ENCODE data around the gene APP. TPM values are rescaled to one million over a fixed set of nuclear protein-coding genes. Genes with fewer than 3 reads are reported as not detected.
A peak's percentile ranks its signal among the peaks of the same experiment; 100 is the strongest.

Gene APP
- total and polyA plus RNA-seq, 4 experiments from 2014 or later = 4.9 to 57.9 (median 34.2) TPM

DNA sequence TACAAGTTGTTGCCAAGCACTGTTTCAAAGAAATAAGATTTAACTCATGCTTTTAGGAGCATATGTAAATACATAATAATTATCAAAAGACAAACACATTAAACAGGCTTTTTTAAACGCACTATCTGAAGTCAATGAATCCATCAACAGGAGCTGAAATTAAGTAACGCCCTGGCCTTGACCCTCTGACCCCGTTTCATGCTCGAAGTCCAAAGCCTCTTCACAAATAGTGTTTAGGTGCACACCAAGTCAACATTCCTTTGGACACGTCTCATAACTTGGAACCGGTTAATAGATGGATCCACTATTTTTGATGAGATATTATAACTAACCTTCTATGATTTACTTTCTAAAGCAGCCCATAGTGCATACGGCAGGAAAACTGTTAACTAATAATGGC lies 226.5 kb downstream of the APP start:
- intact Hi-C loops (cut with micrococcal nuclease) = no loop called here
- Histone ChIP-seq H3K36me3 (ENCODE audit: insufficient read depth, low read length) (no peaks in the 10 kb centered on the region), H3K27me3 (ENCODE audit: insufficient read depth, low read length) (no peaks in the 10 kb centered on the region), H3K27ac (ENCODE audit: low read depth, low read length) (no peak overlapping the region), H3K4me1 (ENCODE audit: insufficient read depth, low read length) (no peaks in the 10 kb centered on the region), H3K4me3 (ENCODE audit: low read length in 2 of 2) (no peak overlapping the region), H3K9me3 (ENCODE audit: control insufficient read depth in 1 of 2, low read length in 2 of 2) (no peaks in the 10 kb centered on the region)
- Mint-ChIP-seq H3K27ac (no peak overlapping the region), H3K27me3 (no peaks in the 10 kb centered on the region), H3K36me3 (peaks cover 4 to 13% of the 10 kb centered on the region in 2 donors), H3K4me3 (no peak overlapping the region), H3K9me3 (peaks cover 0 to 4% (median 0%) of the 10 kb centered on the region in 8 donors), H3K4me1 (no peaks in the 10 kb centered on the region)
- no peak for DNase-seq
- ChIA-PET POLR2A (ENCODE audit: partially characterized antibody) (no interaction called here), CTCF (ENCODE audit: partially characterized antibody) (interaction anchor here (0.9 kb wide), 2 partner anchors 225 to 227 kb away, joined by 3 read pairs; no protein-coding TSS in a partner anchor)

DNA sequence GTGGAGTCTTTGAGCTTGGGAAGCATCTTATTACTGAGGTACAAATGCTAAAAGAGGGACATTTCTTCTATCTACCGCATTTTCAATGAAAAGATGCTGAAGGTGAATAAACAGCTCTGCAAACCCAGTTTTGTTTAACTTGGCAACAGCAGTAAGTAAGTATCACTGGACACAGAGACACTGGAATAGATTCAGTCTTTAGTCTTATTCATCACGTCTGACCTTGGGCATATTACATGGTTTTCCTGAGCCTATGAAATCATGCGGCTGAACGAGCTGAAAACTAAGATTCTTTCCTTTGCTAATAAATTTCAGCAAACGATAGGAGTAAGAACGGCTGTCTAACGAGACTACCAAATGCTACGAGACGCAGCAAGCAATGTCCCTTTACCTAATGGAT lies 228.4 kb downstream of the APP start:
- POLR2A ChIA-PET (ENCODE audit: partially characterized antibody) = no interaction called here
- Histone ChIP-seq H3K4me3 (ENCODE audit: low read length in 2 of 2) (no peak overlapping the region), H3K27ac (ENCODE audit: low read depth, low read length) (no peak overlapping the region), H3K36me3 (ENCODE audit: insufficient read depth, low read length) (no peaks in the 10 kb centered on the region), H3K4me1 (ENCODE audit: insufficient read depth, low read length) (no peaks in the 10 kb centered on the region), H3K27me3 (ENCODE audit: insufficient read depth, low read length) (no peaks in the 10 kb centered on the region), H3K9me3 (ENCODE audit: control insufficient read depth in 1 of 2, low read length in 2 of 2) (no peaks in the 10 kb centered on the region)
- H3K9me3 Mint-ChIP-seq = peaks cover 0 to 4% (median 0%) of the 10 kb centered on the region in 8 donors
- no peaks in the 10 kb centered on the region for H3K27me3 Mint-ChIP-seq
- intact Hi-C loops (cut with micrococcal nuclease) = no loop called here
- no peaks in the 10 kb centered on the region for H3K4me1 Mint-ChIP-seq
- H3K27ac Mint-ChIP-seq = no peak overlapping the region
- H3K36me3 Mint-ChIP-seq = peaks cover 3 to 9% of the 10 kb centered on the region in 2 donors
- DNase-seq = no peak
- CTCF ChIA-PET (ENCODE audit: partially characterized antibody) = no interaction called here
- no peak overlapping the region for H3K4me3 Mint-ChIP-seq

DNA sequence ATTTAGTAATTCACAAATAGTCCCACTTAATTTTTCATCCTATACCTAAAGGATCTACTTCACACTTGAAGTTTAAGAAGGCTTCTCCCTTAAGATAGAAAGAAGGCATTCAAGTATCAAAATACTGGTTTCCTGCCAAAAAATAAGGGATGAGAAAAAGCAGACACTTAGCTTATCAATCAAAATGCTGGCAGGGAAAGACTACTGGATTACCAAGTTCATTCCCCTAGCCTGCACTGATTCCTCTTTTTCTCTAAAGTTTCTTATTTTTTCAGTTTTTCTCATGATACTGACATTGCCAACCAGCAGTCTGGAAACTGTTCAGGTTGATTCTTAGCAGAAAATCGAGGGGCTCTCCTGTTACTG lies 231.2 kb downstream of the APP start:
- Mint-ChIP-seq H3K27me3 (no peaks in the 10 kb centered on the region), H3K4me1 (no peaks in the 10 kb centered on the region), H3K36me3 (peaks cover 0 to 3% of the 10 kb centered on the region in 2 donors), H3K4me3 (no peak overlapping the region), H3K27ac (no peak overlapping the region), H3K9me3 (no peaks in the 10 kb centered on the region)
- H3K4me1 ChIP-seq (ENCODE audit: insufficient read depth, low read length) = no peaks in the 10 kb centered on the region
- DNase-seq = no peak
- intact Hi-C loops (cut with micrococcal nuclease) = no loop called here
- H3K9me3 ChIP-seq (ENCODE audit: control insufficient read depth in 1 of 2, low read length in 2 of 2) = no peaks in the 10 kb centered on the region
- no peaks in the 10 kb centered on the region for H3K27me3 ChIP-seq (ENCODE audit: insufficient read depth, low read length)
- POLR2A ChIA-PET (ENCODE audit: partially characterized antibody) = no interaction called here
- CTCF ChIA-PET (ENCODE audit: partially characterized antibody) = no interaction called here
- H3K36me3 ChIP-seq (ENCODE audit: insufficient read depth, low read length) = no peaks in the 10 kb centered on the region
- no peak overlapping the region for H3K4me3 ChIP-seq (ENCODE audit: low read length in 2 of 2)
- no peak overlapping the region for H3K27ac ChIP-seq (ENCODE audit: low read depth, low read length)

DNA sequence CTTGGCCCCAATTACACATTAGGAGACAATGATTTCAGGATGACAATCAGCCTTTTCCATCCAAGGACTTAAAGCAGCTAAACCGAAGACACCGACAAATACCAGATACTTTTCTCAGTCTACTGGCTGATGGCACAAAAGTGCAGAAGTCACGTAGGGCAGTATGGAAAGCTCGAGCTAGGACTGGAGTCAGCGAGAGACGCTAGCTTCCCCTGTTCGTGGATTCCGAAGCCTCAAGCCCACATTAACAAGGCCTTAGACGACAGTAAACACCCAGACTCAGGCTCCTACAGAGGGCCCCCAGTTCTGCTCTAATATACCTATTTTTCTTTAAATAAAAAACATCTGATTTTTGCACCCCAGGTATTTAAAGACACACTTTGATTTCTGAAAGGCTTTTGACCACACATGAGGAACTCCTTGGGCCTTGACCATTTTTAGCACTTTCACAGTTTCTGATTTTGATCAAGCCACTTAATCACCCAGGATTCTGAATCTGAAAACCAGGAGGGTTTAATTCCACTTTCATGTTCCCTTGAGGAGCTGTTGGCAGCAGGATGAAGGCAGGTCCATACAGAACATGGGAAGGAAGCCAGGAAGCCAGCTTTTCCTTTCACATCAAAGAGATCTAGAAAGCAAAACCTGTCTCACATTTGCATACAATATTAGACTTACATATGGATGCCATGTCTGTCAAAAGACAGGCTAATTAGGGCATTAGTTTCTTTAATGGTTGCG lies 231.7 kb downstream of the APP start:
- H3K36me3 Mint-ChIP-seq = peaks cover 0 to 3% of the 10 kb centered on the region in 2 donors
- POLR2A ChIA-PET (ENCODE audit: partially characterized antibody) = no interaction called here
- Histone ChIP-seq H3K9me3 (ENCODE audit: control insufficient read depth in 1 of 2, low read length in 2 of 2) (no peaks in the 10 kb centered on the region), H3K4me3 (ENCODE audit: low read length in 2 of 2) (no peak overlapping the region), H3K27ac (ENCODE audit: low read depth, low read length) (no peak overlapping the region), H3K27me3 (ENCODE audit: insufficient read depth, low read length) (no peaks in the 10 kb centered on the region), H3K36me3 (ENCODE audit: insufficient read depth, low read length) (no peaks in the 10 kb centered on the region), H3K4me1 (ENCODE audit: insufficient read depth, low read length) (no peaks in the 10 kb centered on the region)
- H3K4me3 Mint-ChIP-seq = no peak overlapping the region
- H3K4me1 Mint-ChIP-seq = no peaks in the 10 kb centered on the region
- intact Hi-C loops (cut with micrococcal nuclease) = no loop called here
- H3K27ac Mint-ChIP-seq = no peak overlapping the region
- no peaks in the 10 kb centered on the region for H3K27me3 Mint-ChIP-seq
- H3K9me3 Mint-ChIP-seq = no peaks in the 10 kb centered on the region
- CTCF ChIA-PET (ENCODE audit: partially characterized antibody) = no interaction called here
- no peak for DNase-seq

DNA sequence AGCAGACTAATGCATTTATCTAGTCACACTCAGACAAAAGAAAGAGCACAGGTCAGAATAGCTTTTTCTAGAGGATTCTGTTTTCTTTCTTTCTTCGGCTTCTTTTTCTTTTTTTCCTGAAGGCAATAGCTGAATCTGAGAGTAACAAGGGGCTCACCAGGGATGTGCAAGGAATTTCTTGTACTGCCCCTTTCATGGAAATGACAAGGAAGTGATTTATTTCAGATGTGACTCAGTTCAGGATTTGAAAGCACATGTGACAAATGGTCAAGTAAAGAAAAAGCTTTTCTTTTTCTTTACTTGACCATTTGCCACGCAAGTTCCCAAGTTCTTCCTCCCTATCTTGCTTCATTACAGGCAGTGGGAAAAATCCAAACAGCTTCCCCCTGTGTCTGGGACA lies 233.8 kb downstream of the APP start:
- DNase-seq = no peak
- H3K9me3 ChIP-seq (ENCODE audit: control insufficient read depth in 1 of 2, low read length in 2 of 2) = no peaks in the 10 kb centered on the region
- H3K4me3 ChIP-seq (ENCODE audit: low read length in 2 of 2) = no peak overlapping the region
- CTCF ChIA-PET (ENCODE audit: partially characterized antibody) = interaction anchor here (0.7 kb wide), 1 partner anchor 35 kb away, joined by 3 read pairs; no protein-coding TSS in a partner anchor
- H3K36me3 Mint-ChIP-seq = peaks cover 0 to 3% of the 10 kb centered on the region in 2 donors
- H3K4me1 ChIP-seq (ENCODE audit: insufficient read depth, low read length) = no peaks in the 10 kb centered on the region
- no peaks in the 10 kb centered on the region for H3K4me1 Mint-ChIP-seq
- POLR2A ChIA-PET (ENCODE audit: partially characterized antibody) = no interaction called here
- H3K27me3 ChIP-seq (ENCODE audit: insufficient read depth, low read length) = no peaks in the 10 kb centered on the region
- H3K27ac Mint-ChIP-seq = no peak overlapping the region
- H3K27ac ChIP-seq (ENCODE audit: low read depth, low read length) = no peak overlapping the region
- H3K27me3 Mint-ChIP-seq = no peaks in the 10 kb centered on the region
- H3K4me3 Mint-ChIP-seq = no peak overlapping the region
- intact Hi-C loops (cut with micrococcal nuclease) = no loop called here
- H3K9me3 Mint-ChIP-seq = no peaks in the 10 kb centered on the region
- H3K36me3 ChIP-seq (ENCODE audit: insufficient read depth, low read length) = no peaks in the 10 kb centered on the region

DNA sequence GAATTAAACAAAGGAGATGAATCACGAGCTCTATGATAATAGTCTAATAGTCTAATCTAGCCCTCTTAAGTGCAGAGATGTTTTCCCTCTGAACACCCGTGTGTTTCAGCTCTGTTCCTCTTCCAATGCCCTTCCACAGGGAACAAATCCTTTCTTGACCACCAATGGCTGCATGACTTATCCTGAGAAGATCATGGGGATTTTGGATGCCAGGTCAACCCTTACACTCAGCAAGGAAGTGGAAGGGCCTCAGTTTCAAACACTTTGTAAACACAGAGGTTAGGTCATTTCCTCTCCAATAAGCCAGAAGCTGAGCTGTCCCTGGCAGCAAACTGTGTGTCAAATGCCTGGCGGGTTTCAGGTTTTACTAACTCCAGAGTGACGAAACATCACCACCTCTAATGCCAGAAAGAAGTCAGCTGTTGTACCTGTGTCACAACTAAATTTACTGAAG lies 235.8 kb downstream of the APP start:
- H3K9me3 Mint-ChIP-seq = no peaks in the 10 kb centered on the region
- no peak overlapping the region for H3K4me3 Mint-ChIP-seq
- DNase-seq = no peak
- Histone ChIP-seq H3K4me3 (ENCODE audit: low read length in 2 of 2) (no peak overlapping the region), H3K27me3 (ENCODE audit: insufficient read depth, low read length) (no peaks in the 10 kb centered on the region), H3K27ac (ENCODE audit: low read depth, low read length) (no peak overlapping the region), H3K9me3 (ENCODE audit: control insufficient read depth in 1 of 2, low read length in 2 of 2) (no peaks in the 10 kb centered on the region), H3K36me3 (ENCODE audit: insufficient read depth, low read length) (no peaks in the 10 kb centered on the region), H3K4me1 (ENCODE audit: insufficient read depth, low read length) (no peaks in the 10 kb centered on the region)
- no peaks in the 10 kb centered on the region for H3K27me3 Mint-ChIP-seq
- intact Hi-C loops (cut with micrococcal nuclease) = no loop called here
- H3K36me3 Mint-ChIP-seq = peaks cover 2 to 3% of the 10 kb centered on the region in 2 donors
- H3K27ac Mint-ChIP-seq = peak overlapping the region in 1 of 7 donors; percentile 57
- ChIA-PET POLR2A (ENCODE audit: partially characterized antibody) (no interaction called here), CTCF (ENCODE audit: partially characterized antibody) (interaction anchor here (1.1 kb wide), 1 partner anchor 39 kb away, joined by 3 read pairs; no protein-coding TSS in a partner anchor)
- H3K4me1 Mint-ChIP-seq = no peaks in the 10 kb centered on the region

DNA sequence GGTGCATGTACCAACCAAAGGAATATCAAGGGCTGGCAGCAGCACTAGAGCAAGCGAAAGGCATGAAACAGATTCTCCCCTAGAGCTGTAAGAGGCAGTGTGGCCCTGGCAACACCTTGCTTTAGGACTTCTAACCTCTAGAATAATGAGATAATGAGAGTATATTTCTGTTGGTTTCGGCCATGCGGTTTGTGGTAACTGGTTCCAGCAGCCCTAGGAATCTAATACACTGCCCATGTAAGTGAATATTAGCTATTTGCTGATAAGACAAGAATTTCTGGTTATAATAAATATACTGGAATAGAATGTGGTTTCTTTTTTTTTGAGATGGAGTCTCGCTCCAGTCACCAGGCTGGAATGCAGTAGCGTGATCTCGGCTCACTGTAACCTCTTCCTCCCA lies 236.4 kb downstream of the APP start:
- H3K9me3 ChIP-seq (ENCODE audit: control insufficient read depth in 1 of 2, low read length in 2 of 2) = no peaks in the 10 kb centered on the region
- Mint-ChIP-seq H3K27me3 (no peaks in the 10 kb centered on the region), H3K9me3 (no peaks in the 10 kb centered on the region), H3K4me3 (no peak overlapping the region), H3K4me1 (no peaks in the 10 kb centered on the region), H3K27ac (peak overlapping the region in 1 of 7 donors; percentile 59), H3K36me3 (peaks cover 2 to 3% of the 10 kb centered on the region in 2 donors)
- no peaks in the 10 kb centered on the region for H3K36me3 ChIP-seq (ENCODE audit: insufficient read depth, low read length)
- H3K4me1 ChIP-seq (ENCODE audit: insufficient read depth, low read length) = no peaks in the 10 kb centered on the region
- CTCF ChIA-PET (ENCODE audit: partially characterized antibody) = no interaction called here
- H3K27ac ChIP-seq (ENCODE audit: low read depth, low read length) = no peak overlapping the region
- POLR2A ChIA-PET (ENCODE audit: partially characterized antibody) = no interaction called here
- no peak for DNase-seq
- no peaks in the 10 kb centered on the region for H3K27me3 ChIP-seq (ENCODE audit: insufficient read depth, low read length)
- no peak overlapping the region for H3K4me3 ChIP-seq (ENCODE audit: low read length in 2 of 2)
- intact Hi-C loops (cut with micrococcal nuclease) = no loop called here
